Measurements from ENCODE around the gene HTR4. TPM values are rescaled to one million over a fixed set of nuclear protein-coding genes. Genes with fewer than 3 reads are reported as not detected.

HTR4 gene
- total RNA-seq, 2 experiments from 2014 or later: not detected

GRCh38 chr5:148443998-148444397 lies 210.3 kb downstream of the HTR4 start:
- CTCF ChIA-PET (ENCODE audit: unreplicated experiment): no interaction called here
- no peak for TF ChIP-seq EZH2phosphoT487 (IDR thresholded peaks at IDR 0.05; ENCODE audit: borderline replicate concordance, low read depth, low read length)
- TF ChIP-seq, protein P1, sequence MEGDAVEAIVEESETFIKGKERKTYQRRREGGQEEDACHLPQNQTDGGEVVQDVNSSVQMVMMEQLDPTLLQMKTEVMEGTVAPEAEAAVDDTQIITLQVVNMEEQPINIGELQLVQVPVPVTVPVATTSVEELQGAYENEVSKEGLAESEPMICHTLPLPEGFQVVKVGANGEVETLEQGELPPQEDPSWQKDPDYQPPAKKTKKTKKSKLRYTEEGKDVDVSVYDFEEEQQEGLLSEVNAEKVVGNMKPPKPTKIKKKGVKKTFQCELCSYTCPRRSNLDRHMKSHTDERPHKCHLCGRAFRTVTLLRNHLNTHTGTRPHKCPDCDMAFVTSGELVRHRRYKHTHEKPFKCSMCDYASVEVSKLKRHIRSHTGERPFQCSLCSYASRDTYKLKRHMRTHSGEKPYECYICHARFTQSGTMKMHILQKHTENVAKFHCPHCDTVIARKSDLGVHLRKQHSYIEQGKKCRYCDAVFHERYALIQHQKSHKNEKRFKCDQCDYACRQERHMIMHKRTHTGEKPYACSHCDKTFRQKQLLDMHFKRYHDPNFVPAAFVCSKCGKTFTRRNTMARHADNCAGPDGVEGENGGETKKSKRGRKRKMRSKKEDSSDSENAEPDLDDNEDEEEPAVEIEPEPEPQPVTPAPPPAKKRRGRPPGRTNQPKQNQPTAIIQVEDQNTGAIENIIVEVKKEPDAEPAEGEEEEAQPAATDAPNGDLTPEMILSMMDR (conservative IDR thresholded peaks at IDR 0.05; ENCODE audit: low read length): peak; percentile 91
- Histone ChIP-seq H3K9me3 (ENCODE audit: low read length) (no peaks in the 10 kb centered on the region), H3K9me2 (ENCODE audit: insufficient read depth, low read length) (no peaks in the 10 kb centered on the region), H3K27ac (ENCODE audit: low read depth, low read length, poor library complexity, severe bottlenecking) (no peak overlapping the region), H2AFZ (ENCODE audit: low read length) (no peak overlapping the region), H4K20me1 (ENCODE audit: insufficient read depth, low read length) (0 out of 2 replicates have a peak, but pooled peaks cover 4% of the 10 kb centered on the region), H3K79me2 (ENCODE audit: insufficient read depth, low read depth, low read length) (no peaks in the 10 kb centered on the region), H3K4me3 (ENCODE audit: low read depth, low read length, poor library complexity, severe bottlenecking) (no peak overlapping the region), H3K36me3 (ENCODE audit: insufficient read depth, low read length) (peaks cover 44% of the 10 kb centered on the region), H3K4me2 (ENCODE audit: low read length) (no peak overlapping the region), H3K4me1 (ENCODE audit: insufficient read depth, low read length, poor library complexity, severe bottlenecking) (no peaks in the 10 kb centered on the region)
- BruUV-seq (replicated peaks): no TSS peak
- POLR2A ChIA-PET: interaction anchor here (1.1 kb wide), 1 partner anchor 13 kb away, joined by 3 read pairs; no protein-coding TSS in a partner anchor
- DNase-seq (ENCODE audit: low spot score): peak; percentile 63
- intact Hi-C loops (cut with micrococcal nuclease; ENCODE audit: unreplicated experiment): loop anchor here (2.0 kb wide), 1 partner anchor 287 kb away; no protein-coding TSS in a partner anchor

DNA sequence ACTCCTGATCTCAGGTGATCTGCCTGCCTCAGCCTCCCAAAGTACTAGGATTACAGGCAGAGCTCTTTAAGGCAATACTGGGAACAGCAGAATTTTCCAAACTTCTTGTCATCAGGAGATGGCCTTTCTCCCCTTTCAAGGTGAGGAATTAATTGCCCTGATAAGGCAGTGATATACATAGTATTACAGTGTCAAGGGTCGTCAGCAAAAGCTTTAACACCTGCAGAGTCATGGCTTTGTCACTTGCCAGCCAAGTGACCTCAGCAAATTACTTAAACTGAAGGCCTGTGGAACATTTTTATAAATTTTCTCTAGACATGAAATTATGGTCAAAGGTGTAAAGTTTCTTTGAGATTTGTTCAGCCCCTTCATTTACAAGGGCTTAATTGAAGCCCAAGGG lies 211.1 kb downstream of the HTR4 start:
- H3K4me1 ChIP-seq (ENCODE audit: insufficient read depth, low read length, poor library complexity, severe bottlenecking): no peaks in the 10 kb centered on the region
- no peaks in the 10 kb centered on the region for H3K9me3 ChIP-seq (ENCODE audit: low read length)
- BruUV-seq (replicated peaks): no TSS peak
- peaks cover 52% of the 10 kb centered on the region for H3K36me3 ChIP-seq (ENCODE audit: insufficient read depth, low read length)
- H3K4me3 ChIP-seq (ENCODE audit: low read depth, low read length, poor library complexity, severe bottlenecking): no peak overlapping the region
- H3K4me2 ChIP-seq (ENCODE audit: low read length): no peak overlapping the region
- DNase-seq (ENCODE audit: low spot score): no peak
- no peaks in the 10 kb centered on the region for H3K9me2 ChIP-seq (ENCODE audit: insufficient read depth, low read length)
- no peaks in the 10 kb centered on the region for H3K79me2 ChIP-seq (ENCODE audit: insufficient read depth, low read depth, low read length)
- H4K20me1 ChIP-seq (ENCODE audit: insufficient read depth, low read length): 0 out of 2 replicates have a peak, but pooled peaks cover 4% of the 10 kb centered on the region
- TF ChIP-seq, protein P1 (conservative IDR thresholded peaks at IDR 0.05; ENCODE audit: low read length): no peak
- TF ChIP-seq EZH2phosphoT487 (IDR thresholded peaks at IDR 0.05; ENCODE audit: borderline replicate concordance, low read depth, low read length): no peak
- no peak overlapping the region for H2AFZ ChIP-seq (ENCODE audit: low read length)
- intact Hi-C loops (cut with micrococcal nuclease; ENCODE audit: unreplicated experiment): no loop called here
- H3K27ac ChIP-seq (ENCODE audit: low read depth, low read length, poor library complexity, severe bottlenecking): no peak overlapping the region
- ChIA-PET POLR2A (interaction anchor here (1.0 to 1.3 kb wide), 4 partner anchors 12 to 385 kb away, joined by 3 to 4 read pairs (median 3); no protein-coding TSS in a partner anchor), CTCF (ENCODE audit: unreplicated experiment) (no interaction called here)

GRCh38 chr5:148438933-148439332 lies 215.4 kb downstream of the HTR4 start:
- H3K36me3 ChIP-seq (ENCODE audit: insufficient read depth, low read length): peaks cover 80% of the 10 kb centered on the region
- H3K79me2 ChIP-seq (ENCODE audit: insufficient read depth, low read depth, low read length): no peaks in the 10 kb centered on the region
- no peaks in the 10 kb centered on the region for H4K20me1 ChIP-seq (ENCODE audit: insufficient read depth, low read length)
- ChIA-PET POLR2A (no interaction called here), CTCF (ENCODE audit: unreplicated experiment) (no interaction called here)
- no TSS peak for BruUV-seq (replicated peaks)
- no peaks in the 10 kb centered on the region for H3K9me2 ChIP-seq (ENCODE audit: insufficient read depth, low read length)
- no peak for TF ChIP-seq EZH2phosphoT487 (IDR thresholded peaks at IDR 0.05; ENCODE audit: borderline replicate concordance, low read depth, low read length)
- TF ChIP-seq, protein P1 (conservative IDR thresholded peaks at IDR 0.05; ENCODE audit: low read length): no peak
- H3K4me2 ChIP-seq (ENCODE audit: low read length): no peak overlapping the region
- H2AFZ ChIP-seq (ENCODE audit: low read length): no peak overlapping the region
- no peak overlapping the region for H3K4me3 ChIP-seq (ENCODE audit: low read depth, low read length, poor library complexity, severe bottlenecking)
- no peaks in the 10 kb centered on the region for H3K4me1 ChIP-seq (ENCODE audit: insufficient read depth, low read length, poor library complexity, severe bottlenecking)
- intact Hi-C loops (cut with micrococcal nuclease; ENCODE audit: unreplicated experiment): no loop called here
- DNase-seq (ENCODE audit: low spot score): no peak
- H3K27ac ChIP-seq (ENCODE audit: low read depth, low read length, poor library complexity, severe bottlenecking): no peak overlapping the region
- H3K9me3 ChIP-seq (ENCODE audit: low read length): no peaks in the 10 kb centered on the region
